GM19395 (cell line): ENCODE measurements around the gene IL37.
A peak's percentile ranks its signal among the peaks of the same experiment; 100 is the strongest.

Experiments used
- ATAC-seq: cut with Tn5 transposase; IDR thresholded peaks from one replicate; pipeline ENCODE4 v1.9.1; 2021; ENCODE audit warnings: mild to moderate bottlenecking, moderate library complexity; ENCODE audit not compliant: unreplicated experiment

IL37 gene, protein sequence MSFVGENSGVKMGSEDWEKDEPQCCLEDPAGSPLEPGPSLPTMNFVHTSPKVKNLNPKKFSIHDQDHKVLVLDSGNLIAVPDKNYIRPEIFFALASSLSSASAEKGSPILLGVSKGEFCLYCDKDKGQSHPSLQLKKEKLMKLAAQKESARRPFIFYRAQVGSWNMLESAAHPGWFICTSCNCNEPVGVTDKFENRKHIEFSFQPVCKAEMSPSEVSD

DNA sequence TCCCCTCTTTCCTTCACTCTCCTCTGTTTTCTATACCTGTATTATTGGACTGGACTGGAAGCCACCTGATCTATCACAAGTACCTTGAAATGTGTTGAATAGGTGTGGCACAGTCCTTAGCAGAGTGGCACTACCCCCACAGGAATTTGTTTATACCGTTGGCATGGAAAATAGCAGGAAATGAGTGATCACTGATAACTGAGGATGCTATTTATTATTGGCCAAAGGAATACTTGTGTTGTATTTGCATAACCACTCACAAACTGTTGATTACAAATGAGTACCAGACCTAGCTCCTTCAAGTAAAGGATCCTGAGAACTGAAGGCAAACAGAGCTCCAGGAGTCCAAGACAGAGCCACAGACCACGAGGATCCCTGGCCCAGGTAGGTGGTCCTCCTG lies at the start of gene IL37:
IL37 (plus strand) TSS at position 301 of the 400 bp plus-strand sequence. CDS start 1,848 bp downstream, outside the sequence.
- no peak for ATAC-seq

GRCh38 chr2:112864072-112864471 lies 46.9 kb upstream of the IL37 start:
- ATAC-seq, result no peak

DNA sequence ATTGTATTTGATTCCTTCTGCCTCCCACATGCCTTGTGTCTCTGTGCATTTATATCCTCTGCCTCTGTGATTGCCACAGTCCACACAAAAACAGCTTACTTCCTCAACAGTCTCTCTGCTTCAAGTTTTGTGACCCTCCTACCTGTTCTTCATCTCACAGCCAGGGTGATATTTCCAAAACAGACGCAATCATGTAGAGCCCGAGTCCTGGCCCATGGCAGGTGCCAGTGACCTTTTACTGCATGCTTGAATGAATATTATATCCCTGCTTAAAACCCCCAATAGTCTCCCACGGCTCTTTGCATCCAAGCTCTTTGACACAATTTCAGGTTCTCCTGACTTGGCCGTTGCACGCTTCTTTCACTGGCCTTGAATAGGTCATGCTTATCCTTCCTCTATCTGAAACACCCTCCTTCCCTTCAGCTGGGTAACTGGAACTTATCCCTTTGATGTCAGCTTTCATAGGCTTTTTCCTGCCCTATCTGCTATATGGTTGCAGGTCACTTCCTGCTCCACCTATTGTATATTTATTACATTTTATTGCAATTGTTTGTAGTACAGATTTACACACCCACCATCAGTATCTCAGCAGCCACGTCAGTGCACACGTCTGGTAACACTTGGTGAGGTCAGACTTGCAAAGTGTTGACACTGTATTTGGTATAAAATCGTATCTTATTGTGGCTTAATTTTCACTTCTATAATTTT lies 44.7 kb upstream of the IL37 start:
- ATAC-seq, result no peak

DNA sequence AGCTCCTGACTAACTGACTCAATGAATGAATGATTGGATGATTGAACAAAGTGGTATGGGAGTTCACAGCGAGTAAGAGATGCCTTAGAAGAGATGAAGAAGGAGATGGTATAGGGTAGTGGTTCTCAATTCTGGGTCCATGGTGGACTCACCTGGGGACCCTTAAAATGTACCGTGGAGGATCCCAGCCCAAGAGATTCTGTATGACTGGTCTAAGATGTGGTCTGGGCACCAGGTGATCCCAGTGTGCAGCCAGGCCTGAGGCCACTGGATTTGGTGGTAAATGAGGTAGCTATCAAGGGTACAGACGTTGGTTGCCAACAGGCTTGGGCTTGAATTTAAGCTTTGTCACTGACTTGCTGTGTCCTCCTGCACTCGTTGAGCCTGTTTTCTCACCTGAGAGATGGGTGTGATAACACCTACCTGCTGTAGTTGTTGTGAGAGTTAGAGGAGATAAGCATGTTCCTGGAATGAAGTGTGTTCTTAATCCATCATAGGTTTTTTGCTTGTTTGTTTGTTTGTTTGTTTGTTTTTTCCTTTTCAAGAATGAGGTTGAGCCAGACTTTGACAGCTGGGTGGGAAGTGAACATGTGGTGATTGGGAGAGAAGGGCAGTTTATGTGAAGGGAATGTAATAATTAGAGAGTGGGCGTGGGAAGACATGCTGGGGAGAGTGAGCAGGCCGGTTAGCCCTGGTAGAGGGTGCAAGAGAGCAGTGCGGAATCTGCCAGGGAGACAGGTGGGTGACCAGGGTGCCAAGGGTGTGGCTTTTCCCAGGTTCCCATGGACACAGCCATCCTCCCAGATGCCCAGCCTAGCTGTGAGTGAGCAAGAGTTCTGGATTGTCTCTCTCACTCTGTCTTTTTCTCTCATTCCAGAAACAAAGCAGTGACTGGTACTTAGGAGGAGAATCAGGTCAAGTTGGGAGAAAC lies 43.0 kb upstream of the IL37 start:
- ATAC-seq, result no peak

- ATAC-seq, result no peak
These were observed 41.6 kb upstream of the IL37 start for GRCh38 chr2:112869258-112869842.

DNA sequence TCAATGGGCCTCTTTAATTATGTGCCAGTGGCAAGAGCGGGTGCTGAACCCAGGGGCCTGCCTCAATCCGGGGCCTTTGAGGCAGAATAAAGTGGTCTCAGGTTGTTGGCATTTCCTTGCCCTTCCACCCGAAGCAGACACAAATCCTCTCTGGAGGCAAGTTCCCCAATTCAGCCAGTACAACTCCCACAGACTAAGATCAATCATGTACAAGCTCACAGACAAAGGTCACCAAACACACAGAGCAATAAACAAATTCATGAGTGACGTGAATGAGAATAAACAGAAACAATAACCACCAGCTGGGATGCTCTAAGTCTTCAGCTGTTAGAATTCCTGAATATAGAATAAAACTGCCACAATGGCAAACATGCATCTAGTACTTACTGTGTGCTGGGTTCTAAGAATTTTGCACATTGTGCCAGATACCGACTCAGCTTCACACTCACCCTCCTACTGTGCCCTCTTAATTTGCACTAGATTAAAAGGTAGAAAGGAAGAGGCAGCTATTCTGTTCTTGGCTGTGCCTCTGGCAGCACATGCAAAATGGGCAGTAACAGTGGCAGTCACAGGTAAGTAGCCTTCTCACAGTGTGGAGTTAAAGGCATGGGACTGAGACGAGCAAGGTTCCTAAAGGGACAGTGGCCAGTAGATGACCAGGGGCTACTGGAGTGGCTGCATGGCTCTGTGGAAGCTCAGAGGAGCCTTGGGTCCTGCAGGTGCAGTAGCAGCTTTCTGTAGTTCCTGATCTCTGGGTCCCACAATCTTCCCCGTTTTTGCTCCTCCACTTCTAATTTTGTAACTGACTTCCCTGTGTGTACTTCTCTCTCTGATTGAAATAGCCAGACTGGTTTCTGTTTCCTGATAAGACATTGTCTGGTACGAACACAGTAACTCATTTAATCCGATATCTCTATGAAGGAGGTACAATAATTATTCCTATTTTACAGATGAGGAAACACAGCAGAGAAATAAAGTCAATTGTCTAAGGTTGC lies 39.8 kb upstream of the IL37 start:
- no peak for ATAC-seq

- no peak for ATAC-seq
These were observed 34.6 kb upstream of the IL37 start for GRCh38 chr2:112876257-112876970.

GRCh38 chr2:112876971-112877361 lies 34.0 kb upstream of the IL37 start:
- ATAC-seq, result no peak

GRCh38 chr2:112877423-112877822 lies 33.5 kb upstream of the IL37 start:
- no peak for ATAC-seq

DNA sequence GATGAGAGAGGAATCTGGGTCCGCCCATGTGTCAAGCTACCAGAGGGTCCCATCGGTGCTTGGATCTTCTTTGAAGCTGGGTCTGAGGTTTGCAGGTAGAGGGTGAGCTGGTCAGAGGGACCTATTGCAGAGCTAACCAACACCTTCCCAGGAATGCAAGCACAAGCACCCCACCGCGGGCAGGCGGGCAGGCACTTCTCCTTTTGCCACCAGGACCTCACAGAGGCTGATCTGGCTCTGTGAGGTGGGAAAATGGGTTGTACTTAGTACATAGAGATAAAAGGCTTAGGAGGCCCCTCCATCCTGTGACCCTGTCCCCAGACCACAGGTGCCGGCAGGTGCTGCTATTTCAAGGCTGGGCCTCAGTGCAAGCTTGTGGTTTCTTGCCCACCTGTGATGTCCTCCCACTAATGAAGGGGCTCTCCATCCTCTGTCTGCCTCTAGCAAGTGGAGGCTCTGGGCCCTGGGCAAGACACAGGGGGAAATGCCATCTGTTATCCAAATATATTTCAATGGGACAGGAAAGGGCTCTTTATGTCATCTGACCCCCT lies 31.4 kb upstream of the IL37 start:
- ATAC-seq, result no peak

DNA sequence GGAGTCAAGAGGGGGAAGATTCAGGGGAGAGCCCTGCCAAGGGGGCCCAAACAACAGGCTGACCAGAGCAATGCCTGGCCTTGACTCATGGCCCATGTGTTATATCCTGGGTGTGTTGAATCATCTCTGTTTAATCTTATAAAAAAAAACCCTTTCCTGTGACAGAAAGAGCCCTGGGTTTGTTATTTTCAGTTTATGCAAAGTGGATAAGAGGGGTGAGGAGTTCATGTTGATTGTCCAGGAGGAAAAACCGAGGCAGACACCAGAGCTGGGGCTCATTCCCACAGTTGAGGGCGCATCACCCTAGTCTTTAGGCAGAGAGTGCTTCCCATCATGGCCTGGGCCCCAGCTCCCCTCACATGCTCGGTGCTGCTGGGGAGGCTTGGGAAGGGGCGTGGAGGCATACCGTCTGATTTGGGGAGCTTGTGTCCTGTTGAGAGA lies 30.9 kb upstream of the IL37 start:
- ATAC-seq, result no peak

DNA sequence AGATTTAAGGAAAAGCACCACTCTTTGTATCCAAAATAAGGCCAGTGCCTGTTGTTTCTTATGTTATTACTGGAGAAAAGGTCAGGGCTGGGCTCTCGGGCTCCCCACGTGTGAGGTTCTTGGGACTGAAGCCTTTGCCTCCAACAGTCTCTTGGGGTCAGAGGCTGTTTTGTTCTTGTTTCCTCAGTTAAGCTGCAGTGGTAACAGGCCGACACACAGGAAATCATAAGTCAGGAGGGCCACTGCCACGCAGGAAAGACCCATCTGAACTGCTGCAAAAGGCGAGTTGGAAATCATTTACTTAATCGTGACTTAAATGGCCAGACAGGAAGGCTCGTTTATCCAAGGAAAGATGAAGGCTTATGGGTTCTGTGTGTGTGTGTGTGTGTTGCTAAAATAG lies 30.3 kb upstream of the IL37 start:
- no peak for ATAC-seq

- peak; percentile 83 for ATAC-seq
These were observed 29.6 kb upstream of the IL37 start for GRCh38 chr2:112881217-112881985.

GRCh38 chr2:112883669-112884068 lies 27.3 kb upstream of the IL37 start:
- no peak for ATAC-seq

- ATAC-seq, result peak; percentile 53
These were observed 26.0 kb upstream of the IL37 start for GRCh38 chr2:112884869-112885505.

DNA sequence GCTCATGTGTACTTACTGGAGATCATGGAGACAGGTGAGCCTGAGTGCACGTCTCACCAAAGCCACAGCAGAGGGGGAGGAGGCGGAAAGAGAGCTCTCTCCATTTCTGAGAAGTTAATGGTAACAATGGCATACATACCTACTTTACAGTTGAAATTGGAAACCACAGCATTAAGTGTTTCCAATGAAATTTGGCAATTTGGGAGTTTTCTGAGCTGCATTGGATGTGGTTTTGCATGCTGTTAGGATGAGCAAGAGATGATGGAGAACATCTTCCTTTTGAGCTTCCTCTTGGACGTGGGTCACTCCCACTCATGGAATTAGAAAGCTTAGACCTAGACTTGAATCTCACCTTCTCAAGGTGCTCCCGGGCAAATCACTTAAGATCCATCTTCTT lies 25.5 kb upstream of the IL37 start:
- ATAC-seq, result no peak

- no peak for ATAC-seq
These were observed 24.7 kb upstream of the IL37 start for GRCh38 chr2:112886291-112886690.
